Right lobe of liver (tissue), 6 donors: ENCODE measurements around the gene SYNGR2. TPM values are rescaled to one million over a fixed set of nuclear protein-coding genes. Genes with fewer than 3 reads are reported as not detected.
A peak's percentile ranks its signal among the peaks of the same experiment; 100 is the strongest.

ENCODE experiments used
- ATAC-seq, 4 donors: fragments of 200-7000 bp; cut with Tn5 transposase; one replicate each; pipeline ENCODE4 v1.9.1; 2020; ENCODE audit warnings: mild to moderate bottlenecking in 4 of 4, moderate library complexity in 4 of 4
- DNase-seq, 3 donors: peaks; one replicate each; pipeline ENCODE4 v3.0.0-alpha.2; 2020
- H3K27ac ChIP-seq, 3 donors: fragments of 200-600 bp; one replicate each; pipeline ENCODE4 v1.8.0; 2022
- H3K27me3 ChIP-seq, 2 donors: fragments of 200-600 bp; one replicate each; pipeline ENCODE4 v1.8.0; 2022
- H3K36me3 ChIP-seq, 4 donors: fragments of 200-600 bp; sonication (generic) in 1 of 4; one replicate each; pipeline versions ENCODE4 v1.5.1 to v1.8.0; 2017 to 2022; ENCODE audit warnings: control low read depth in 1 of 4
- H3K4me1 ChIP-seq, 4 donors: fragments of 200-600 bp; sonication (generic) in 1 of 4; one replicate each; pipeline versions ENCODE4 v1.5.1 to v1.8.0; 2017 to 2022; ENCODE audit warnings: control low read depth in 1 of 4
- H3K4me3 ChIP-seq, 3 donors: fragments of 200-600 bp; one replicate each; pipeline ENCODE4 v1.8.0; 2022
- H3K9me3 ChIP-seq, 4 donors: fragments of 200-600 bp; sonication (generic) in 1 of 4; one replicate each; pipeline versions ENCODE4 v1.5.1 to v1.8.0; 2017 to 2022; ENCODE audit warnings: control low read depth in 1 of 4
- POLR2A ChIP-seq: fragments of 450-650 bp; IDR thresholded peaks from one replicate; pipeline ENCODE4 v1.6.1; 2017; ENCODE audit warnings: antibody characterized with exemption, mild to moderate bottlenecking
- WGBS: methylation state at CpG from one replicate; pipeline ENCODE4 v1.1.6; 2018; ENCODE audit warnings: low coverage, low lambda C conversion rate; ENCODE audit not compliant: insufficient coverage; ENCODE audit errors: missing lambda C conversion rate; 5-methylcytosine and 5-hydroxymethylcytosine counted together
- intact Hi-C, 2 donors: fragments of 100-400 bp; cut with DNase I; formaldehyde crosslinking; loops; one replicate each; pipeline versions ENCODE4 v1.11.2 to v1.14.1; 2022
- total RNA-seq, 6 experiments: library from RNA; depleted of rRNA in 2 of 6; stranded (reverse); fragments of >200 nt in 2 of 6; fragmentation: NEBNext Ultra II Directional in 3 of 6; extraction: Animal tissue kit (Norgen Biotek cat#: 25700) in 3 of 6; gene quantifications; one replicate each; pipeline versions ENCODE4 v1.1.0 to v1.2.4, GENCODE V29; 2016 to 2023
- TF ChIP-seq, protein P1 (sequence below), 4 donors: fragments of 200-600 bp in 3 of 4; fragments of 450-650 bp in 1 of 4; IDR thresholded peaks; one replicate each; pipeline versions ENCODE4 v1.5.1 to v1.8.0; 2016 to 2022; ENCODE audit warnings: antibody characterized with exemption in 4 of 4, mild to moderate bottlenecking in 2 of 4
- donor health status: DM: no; HTN: yes; CAD: no.
- donor health status: DM: no; HTN: no; CAD: no.
- donor health status: DM: no; HTN: no; CAD: no.
- donor health status: DM: no; HTN: yes; CAD: no.
- donor health status: DM: no; HTN: yes; CAD: no.

The SYNGR2 gene
- total RNA-seq, 6 experiments from 2014 or later, result 43.3 to 55.8 (median 50.4) TPM

DNA sequence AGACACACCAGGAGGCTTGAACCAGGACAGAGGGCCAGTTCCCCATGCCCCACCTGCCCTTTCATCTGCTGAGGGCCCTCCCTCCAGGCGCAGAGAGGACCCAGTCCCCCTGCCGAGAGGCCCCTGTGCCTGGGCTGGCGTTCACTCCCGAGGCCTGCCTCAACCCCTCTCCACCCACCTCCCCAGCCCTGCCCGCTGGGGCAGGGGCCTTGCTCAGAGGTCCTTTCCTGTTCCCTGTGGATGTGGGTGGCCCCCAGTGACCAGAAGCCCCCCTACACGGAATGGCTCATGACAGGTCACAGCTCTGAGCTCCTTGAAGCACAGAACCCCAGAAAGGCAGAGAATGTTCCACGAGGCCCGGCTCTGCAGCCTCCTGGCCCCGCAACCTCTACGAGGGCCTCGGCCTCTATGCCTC is 46.6 kb upstream of the SYNGR2 start:
- no peak overlapping the region for H3K4me3 ChIP-seq
- no peak for TF ChIP-seq POLR2A
- TF ChIP-seq, protein P1, sequence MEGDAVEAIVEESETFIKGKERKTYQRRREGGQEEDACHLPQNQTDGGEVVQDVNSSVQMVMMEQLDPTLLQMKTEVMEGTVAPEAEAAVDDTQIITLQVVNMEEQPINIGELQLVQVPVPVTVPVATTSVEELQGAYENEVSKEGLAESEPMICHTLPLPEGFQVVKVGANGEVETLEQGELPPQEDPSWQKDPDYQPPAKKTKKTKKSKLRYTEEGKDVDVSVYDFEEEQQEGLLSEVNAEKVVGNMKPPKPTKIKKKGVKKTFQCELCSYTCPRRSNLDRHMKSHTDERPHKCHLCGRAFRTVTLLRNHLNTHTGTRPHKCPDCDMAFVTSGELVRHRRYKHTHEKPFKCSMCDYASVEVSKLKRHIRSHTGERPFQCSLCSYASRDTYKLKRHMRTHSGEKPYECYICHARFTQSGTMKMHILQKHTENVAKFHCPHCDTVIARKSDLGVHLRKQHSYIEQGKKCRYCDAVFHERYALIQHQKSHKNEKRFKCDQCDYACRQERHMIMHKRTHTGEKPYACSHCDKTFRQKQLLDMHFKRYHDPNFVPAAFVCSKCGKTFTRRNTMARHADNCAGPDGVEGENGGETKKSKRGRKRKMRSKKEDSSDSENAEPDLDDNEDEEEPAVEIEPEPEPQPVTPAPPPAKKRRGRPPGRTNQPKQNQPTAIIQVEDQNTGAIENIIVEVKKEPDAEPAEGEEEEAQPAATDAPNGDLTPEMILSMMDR (IDR thresholded peaks at IDR 0.05), result no peak
- DNase-seq (peak in 2 of 3 donors; percentile 8 to 49), ATAC-seq (no peak)
- peaks cover 0 to 7% (median 0%) of the 10 kb centered on the region in 4 donors for H3K4me1 ChIP-seq
- H3K27me3 ChIP-seq, result no peaks in the 10 kb centered on the region
- no peak overlapping the region for H3K27ac ChIP-seq
- 20% methylated on average over 1 of the region's 11 CpGs for WGBS
- no peaks in the 10 kb centered on the region for H3K36me3 ChIP-seq
- intact Hi-C loops, result no loop called here
- no peaks in the 10 kb centered on the region for H3K9me3 ChIP-seq

DNA sequence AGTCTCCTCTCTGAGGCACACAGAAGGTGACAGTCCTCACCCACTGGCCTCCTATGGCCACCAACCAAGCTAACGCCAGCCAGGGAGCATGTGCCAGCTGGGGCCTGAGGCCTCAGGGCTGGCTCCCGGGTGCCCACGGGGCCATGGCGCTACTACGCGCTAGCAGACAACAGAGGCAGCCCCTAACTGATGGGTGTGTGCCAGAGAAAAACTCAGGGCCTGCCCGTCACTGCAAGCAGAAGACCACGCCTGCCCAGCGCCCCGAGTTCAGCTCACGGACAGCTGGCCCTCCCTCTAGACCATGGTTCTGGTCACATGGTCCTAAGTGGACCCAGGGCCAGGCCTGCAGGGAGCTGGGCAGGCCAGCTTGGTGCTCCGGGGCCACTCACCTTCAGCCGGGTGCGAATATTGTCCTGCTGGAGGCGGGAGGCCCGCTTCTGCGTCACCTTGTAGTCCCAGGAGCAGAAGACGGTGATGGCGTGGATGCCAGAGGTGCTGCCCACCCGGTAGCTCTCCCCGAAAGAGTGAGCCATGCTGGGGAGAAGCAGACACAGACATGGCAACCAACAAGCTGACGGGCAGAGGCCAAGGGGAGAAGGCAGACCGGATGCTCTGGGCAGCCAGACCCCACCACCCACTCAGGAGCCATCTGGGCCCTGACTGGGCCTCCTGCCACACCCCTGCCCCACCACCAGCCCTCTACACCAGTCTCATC is 46.0 kb upstream of the SYNGR2 start:
- WGBS, result no CpG with 5 or more reads among the region's 23 CpGs
- intact Hi-C loops, result no loop called here
- Histone ChIP-seq H3K4me1 (peaks cover 0 to 7% (median 0%) of the 10 kb centered on the region in 4 donors), H3K9me3 (no peaks in the 10 kb centered on the region), H3K27me3 (no peaks in the 10 kb centered on the region), H3K27ac (no peak overlapping the region), H3K36me3 (no peaks in the 10 kb centered on the region), H3K4me3 (no peak overlapping the region)
- DNase-seq (peak in 2 of 3 donors; percentile 23 to 56), ATAC-seq (no peak)
- no peak for TF ChIP-seq POLR2A
- TF ChIP-seq, protein P1 (IDR thresholded peaks at IDR 0.05), result no peak

DNA sequence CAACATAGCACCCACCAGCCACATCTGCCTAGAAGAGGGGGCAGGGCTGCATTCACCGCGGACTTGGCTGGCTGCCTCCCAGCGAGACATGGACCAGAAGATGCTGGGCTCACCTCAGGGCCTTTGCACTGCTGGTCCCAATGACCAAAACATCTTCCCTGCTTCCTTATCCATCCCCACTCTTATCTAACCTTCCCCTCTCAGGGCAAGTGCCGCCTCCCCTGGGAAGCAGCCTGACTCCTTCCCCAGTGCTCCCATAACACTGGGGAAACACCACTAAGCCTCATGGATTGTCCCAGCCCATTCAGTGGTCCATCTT is 45.5 kb upstream of the SYNGR2 start:
- Histone ChIP-seq H3K4me1 (peaks cover 0 to 11% (median 0%) of the 10 kb centered on the region in 4 donors), H3K27me3 (no peaks in the 10 kb centered on the region), H3K9me3 (no peaks in the 10 kb centered on the region), H3K27ac (no peak overlapping the region), H3K36me3 (no peaks in the 10 kb centered on the region), H3K4me3 (no peak overlapping the region)
- no peak for ATAC-seq
- no CpG with 5 or more reads among the region's 4 CpGs for WGBS
- DNase-seq, result no peak
- intact Hi-C loops, result no loop called here
- no peak for TF ChIP-seq POLR2A
- TF ChIP-seq, protein P1 (IDR thresholded peaks at IDR 0.05), result no peak

DNA sequence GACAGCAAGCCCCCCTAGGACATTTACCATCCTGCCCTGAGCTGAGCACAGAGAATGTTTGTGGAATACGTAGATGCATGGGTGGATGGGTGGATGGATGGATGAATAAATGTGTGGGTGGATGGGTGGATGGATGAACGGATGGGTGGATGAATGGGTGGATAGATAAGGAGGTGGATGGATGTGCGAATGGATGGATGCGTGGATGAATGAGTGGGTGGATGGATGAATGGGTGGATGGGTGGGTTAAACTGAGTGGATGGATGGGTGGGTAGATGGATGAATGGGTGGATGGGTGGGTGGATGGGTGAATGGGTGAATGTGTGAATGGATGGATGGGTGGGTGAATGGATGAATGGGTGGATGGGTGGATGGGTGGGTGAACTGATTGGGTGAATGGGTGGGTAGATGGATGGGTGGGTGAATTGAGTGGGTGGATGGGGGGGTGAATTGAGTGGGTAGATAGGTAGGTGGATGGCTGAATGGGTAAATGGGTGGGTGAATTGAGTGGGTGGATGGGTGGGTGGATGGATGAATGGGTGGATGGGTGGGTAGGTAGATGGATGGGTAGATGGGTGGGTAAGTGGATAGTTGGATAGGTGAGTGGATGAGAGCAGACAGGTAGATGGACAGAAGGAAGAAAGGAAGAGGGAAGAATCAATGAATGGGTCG is 45.0 kb upstream of the SYNGR2 start:
- intact Hi-C loops, result no loop called here
- no peaks in the 10 kb centered on the region for H3K27me3 ChIP-seq
- H3K27ac ChIP-seq, result no peak overlapping the region
- ATAC-seq (no peak), DNase-seq (no peak)
- no peak overlapping the region for H3K4me3 ChIP-seq
- no peaks in the 10 kb centered on the region for H3K36me3 ChIP-seq
- H3K4me1 ChIP-seq, result peaks cover 0 to 16% (median 0%) of the 10 kb centered on the region in 4 donors
- TF ChIP-seq POLR2A, result no peak
- TF ChIP-seq, protein P1 (IDR thresholded peaks at IDR 0.05), result no peak
- 89% methylated on average over 5 of the region's 5 CpGs for WGBS
- H3K9me3 ChIP-seq, result no peaks in the 10 kb centered on the region
